ENCODE results near the gene YIPF1.
"Not testable (repeated sequence)": the region's sequence is repeated elsewhere in the genome, so short reads cannot be mapped to it uniquely, and the experiment has no call there.

Gene YIPF1

DNA sequence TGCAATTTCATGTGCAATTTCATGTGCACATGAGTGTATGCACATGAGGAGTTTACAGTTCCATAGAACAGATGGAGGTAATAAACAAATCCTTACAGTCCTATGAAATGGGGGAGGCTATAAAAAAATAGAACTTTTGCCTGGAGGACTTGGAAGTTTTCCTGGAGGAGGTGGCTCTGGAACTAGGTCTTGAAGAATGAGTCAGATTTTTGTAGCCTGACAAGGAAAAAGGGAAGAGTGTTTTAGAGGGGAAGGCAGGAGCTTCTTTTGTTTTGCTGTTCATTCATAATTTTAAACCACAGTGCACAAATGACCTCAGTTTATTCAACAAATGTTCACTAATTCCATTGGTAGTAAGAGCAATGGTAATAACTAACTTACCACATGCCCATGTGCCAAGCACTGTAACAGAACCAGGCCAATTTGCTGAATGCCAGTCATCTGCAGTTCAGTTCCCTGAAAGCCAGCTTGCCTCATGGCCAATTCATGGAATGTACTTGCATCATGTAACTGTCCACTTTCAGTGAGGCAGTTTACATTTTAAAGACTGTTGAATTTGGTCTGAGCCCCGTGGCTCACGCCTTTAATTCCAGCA is 7.1 kb upstream of the YIPF1 start:
- DNase-seq: no peak

DNA sequence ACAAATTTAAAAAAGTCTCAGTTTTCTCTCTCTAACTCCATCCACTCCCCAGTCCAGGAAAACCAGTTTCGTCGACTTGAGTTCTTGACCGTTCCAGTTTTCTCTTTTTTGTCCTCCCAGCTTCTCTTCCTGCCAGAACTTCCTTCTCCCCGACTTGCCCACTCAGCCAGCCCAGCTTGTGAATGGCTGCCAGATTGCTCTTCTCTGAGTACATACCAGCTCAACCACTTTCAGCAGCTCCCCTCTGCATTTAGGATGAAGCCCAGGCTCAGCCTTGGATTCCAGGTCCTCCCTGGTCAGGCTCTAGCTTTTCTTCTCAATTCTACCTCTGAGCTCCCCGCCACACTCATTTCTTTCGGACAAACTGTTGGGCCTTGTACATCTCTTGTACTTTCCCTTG is 5.8 kb upstream of the YIPF1 start:
- DNase-seq: no peak

DNA sequence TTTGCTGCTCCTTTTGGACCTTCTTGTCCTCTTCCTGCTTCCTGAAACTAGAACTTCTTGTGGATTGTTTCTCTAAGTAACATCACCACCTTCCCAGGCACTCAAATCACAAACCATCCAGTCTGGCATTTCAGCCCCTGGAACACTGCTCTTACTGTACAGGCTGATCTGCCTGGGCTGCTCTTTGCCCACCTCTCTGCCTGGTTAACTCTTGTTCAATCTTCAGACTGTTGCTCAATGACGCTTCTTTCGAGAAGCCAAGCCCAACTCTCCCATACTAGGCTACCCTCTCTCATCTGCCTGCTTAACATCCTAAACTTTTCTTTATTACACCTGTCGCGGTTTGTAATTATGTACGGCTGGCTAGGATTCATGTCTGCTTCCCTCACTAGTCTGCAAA is 5.0 kb upstream of the YIPF1 start:
- DNase-seq: no peak

DNA sequence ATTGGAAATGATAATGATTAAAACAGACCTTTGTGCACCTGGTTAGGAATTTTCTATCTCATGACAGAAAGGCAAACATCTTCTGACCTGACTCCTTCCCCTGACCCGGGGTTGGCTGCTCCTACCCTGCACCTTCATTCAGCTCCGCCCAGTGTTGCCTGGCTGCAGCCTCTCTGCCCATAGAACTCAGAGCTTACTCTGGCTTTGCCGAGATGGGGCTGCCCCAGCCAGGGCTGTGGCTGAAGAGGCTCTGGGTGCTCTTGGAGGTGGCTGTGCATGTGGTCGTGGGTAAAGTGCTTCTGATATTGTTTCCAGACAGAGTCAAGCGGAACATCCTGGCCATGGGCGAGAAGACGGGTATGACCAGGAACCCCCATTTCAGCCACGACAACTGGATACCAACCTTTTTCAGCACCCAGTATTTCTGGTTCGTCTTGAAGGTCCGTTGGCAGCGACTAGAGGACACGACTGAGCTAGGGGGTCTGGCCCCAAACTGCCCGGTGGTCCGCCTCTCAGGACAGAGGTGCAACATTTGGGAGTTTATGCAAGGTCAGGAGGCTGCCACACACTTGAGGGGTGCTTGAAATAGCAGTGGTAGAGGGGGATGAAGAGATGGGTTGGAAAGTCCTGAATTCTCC is 4.5 kb upstream of the YIPF1 start, which contains the start of gene DIO1:
Gene DIO1 (plus strand): TSS at position 189 of the 638 bp plus-strand sequence. CDS start 24 bp downstream, at position 213.
- no peak for DNase-seq

DNA sequence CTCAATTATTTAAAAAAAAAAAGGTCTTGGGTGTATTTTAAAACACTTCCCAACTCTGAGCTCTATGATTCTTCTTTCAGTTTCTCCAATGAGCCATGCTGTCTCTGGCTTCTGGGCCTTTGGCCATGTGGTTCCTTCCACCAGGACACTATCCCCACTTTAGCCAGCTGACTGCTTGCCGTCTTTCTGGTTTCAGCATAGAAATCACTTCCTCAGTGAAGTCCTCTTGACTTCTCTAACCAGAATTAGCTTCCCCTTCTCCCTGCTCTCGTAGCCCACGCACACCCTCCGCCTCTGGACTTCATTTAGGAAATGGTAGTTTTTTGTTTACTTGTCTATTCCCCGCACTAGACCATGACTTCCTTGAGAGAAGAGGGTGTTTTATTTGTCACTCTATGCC is 3.3 kb upstream of the YIPF1 start:
- no peak for DNase-seq

DNA sequence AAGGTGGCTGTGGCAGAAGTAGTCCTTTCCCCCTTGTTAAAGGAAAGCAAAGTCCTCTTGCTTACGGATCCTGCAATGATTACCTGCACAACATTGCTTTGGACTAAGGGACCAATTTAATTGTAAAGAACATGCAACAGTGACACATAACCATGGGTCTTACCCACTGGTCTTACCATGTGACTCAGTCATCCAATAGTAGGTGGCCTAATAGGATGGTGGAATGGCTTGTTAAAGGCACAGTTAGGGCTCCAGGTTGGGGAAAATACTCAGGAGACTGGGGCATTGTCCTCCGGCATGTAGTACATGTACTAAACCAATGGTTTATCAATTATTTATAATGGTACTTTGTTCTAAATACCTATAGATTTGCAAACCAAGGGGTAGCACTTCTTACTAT is 2.1 kb upstream of the YIPF1 start:
- DNase-seq: no peak

DNA sequence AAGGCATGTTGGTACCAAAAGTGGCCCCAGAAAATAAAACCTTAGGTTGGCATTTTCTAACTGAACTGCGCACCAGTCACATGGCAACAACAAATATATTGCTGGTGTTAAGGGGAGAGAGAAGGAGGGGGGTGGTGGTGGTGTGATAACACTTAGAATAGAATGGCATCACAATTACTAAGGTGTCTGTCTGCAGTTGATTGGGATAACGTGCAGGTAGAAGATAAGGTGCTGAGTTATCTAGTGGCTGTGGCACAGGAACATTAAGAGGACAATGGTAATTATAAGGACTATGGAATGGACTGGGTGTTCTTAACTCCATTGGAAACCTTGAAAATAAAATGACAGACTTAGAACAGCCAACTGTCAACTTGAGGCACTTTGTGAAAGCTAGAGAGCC is 1.4 kb upstream of the YIPF1 start:
- no peak for DNase-seq

DNA sequence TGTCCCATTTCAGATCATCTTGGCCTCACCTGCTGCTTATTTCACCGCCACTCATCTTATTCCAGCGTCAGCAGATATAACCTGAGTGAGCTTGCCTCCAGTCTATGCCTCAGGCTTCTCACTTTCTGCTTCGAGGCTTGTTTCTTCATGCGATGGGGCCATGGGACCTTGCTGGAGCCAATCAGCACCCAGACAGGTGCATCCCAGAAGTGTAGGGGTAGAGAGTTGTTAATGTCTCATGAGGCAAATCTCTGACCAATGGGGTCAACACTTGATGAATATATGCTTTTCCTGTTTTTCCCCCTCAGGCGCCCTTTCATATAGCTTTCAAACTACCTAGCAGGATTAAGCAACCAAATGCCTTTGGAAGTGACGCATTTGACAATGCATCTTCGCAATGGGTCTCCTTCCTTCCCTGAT is 935 bp upstream of the YIPF1 start:
- no peak for DNase-seq

DNA sequence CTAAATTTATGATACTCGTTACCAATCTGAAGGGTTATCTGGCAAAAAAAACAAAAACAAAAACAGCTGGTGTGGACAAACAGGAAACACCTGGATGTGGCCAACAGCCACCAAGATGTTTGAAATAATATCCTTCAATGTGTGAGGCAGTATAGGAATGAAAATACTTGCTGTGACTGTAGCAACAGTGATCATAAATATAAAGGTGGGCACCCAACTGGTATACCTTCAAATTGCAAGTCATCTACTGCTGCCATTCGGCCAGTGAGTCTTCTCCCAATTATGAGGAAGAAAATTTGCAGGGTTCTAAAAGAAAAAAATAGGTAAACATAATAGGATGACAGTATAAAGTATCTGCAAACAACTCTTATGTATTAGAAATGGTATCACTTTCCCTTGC is 916 bp downstream of the YIPF1 start:
- DNase-seq: no peak

DNA sequence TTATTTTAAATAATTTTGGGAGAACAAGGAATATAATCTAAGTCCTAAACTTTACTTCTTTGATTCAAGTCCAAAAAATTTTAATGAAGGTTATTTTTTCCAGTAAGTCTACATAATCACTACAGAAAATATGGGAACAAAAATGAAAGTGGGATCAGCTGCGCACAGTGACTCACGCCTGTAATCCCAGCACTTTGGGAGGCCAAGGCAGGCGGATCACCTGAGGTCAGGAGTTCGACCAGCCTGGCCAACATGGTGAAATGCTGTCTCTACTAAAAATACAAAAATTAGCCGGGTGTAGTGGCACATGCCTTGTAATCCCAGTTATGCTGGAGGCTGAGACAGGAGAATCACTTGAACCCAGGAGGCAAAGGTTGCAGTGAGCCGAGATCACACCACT is 6.0 kb downstream of the YIPF1 start:
- not testable (repeated sequence) for DNase-seq

DNA sequence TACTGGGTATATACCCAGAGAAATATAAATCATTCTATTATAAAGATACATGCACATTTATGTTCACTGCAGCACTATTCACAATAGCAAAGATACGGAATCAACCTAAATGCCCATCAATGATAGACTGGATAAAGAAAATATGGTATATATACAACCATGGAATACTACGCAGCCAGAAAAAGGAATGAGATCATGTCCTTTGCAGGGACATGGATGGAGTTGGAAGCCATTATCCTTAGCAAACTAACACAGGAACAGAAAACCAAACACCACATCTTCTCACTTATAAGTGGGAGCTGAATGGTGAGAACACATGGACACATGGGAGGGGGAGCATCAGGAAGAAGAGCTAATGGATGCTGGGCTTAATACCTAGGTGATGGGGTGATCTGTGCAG is 7.7 kb downstream of the YIPF1 start:
- DNase-seq: not testable (repeated sequence)

DNA sequence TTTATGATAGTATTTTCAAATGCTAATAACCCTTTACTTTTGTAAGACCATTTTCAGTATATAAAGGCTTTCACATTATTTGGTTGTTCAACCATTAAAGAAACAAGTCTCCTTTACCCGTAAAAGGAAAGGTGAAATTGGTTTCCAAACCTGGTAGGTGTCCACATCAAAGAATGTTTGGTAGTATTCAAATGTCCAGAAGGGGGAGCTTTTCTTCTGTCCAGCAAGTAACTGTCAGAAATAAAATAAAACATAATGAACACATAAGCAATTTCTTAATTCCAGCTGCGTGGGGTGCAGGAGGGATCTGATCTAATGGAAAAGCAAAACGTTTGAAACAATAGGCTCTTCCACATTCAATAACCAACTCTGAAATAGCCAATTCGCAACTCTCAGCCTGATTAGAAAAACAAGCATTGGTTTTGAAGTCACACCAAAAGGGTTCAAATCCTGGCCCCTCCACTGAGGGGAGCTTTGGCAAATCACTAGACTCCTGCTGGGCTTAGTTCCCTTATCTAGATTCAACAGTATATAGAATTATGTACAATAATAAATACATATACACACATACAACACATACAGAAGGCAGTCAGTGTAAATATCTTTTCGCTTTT is 11.0 kb downstream of the YIPF1 start:
- no peak for DNase-seq

DNA sequence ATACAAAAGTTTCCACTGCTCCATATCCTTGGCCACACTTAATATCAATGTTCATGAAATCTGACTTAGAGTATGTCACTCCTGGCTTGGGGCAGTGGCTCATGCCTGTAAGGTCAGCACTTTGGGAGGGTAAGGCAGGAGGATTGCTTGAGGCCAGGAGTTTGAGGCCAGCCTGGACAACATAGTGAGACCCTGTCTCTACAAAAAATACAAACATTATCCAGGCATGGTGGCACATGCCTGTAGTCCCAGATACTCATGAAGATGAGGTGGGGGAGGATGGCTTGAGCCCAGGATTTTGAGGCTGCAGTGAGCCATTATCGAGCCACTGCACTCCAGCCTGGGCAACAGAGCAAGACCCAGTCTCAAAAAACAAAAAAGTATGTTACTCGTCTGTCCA is 14.4 kb downstream of the YIPF1 start:
- not testable (repeated sequence) for DNase-seq

DNA sequence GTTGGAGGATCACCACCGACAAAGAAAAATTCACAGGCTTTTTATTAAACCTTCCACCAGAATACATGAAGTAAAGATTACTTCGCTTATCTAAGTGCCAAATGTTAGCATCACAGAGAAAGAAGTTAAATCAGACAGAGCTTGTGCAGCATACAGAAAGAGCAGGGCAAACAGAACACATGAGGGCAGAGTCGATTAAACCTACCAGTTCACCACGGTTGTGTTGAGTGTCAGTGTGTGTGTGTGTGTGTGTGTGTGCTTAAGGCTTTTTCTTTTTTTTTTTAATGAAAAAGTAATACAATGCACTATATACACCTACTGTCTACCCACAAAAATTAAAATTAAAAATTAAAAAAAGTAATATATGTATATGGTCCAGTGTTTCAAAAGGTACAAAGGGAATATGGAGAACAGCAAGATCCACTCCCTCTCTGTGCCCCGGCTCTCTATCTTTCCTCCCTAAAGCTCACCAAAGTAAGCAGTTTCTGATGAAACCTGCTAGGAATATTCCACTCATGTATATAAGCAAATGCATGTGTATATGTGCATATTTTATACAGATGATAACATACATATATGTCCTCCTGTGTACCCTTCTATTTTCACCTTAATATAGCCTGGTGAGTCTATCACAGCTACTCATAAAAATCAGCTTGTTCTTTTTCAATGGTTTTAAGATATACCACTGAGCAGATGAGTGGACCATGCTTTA is 17.7 kb downstream of the YIPF1 start:
- DNase-seq: no peak

DNA sequence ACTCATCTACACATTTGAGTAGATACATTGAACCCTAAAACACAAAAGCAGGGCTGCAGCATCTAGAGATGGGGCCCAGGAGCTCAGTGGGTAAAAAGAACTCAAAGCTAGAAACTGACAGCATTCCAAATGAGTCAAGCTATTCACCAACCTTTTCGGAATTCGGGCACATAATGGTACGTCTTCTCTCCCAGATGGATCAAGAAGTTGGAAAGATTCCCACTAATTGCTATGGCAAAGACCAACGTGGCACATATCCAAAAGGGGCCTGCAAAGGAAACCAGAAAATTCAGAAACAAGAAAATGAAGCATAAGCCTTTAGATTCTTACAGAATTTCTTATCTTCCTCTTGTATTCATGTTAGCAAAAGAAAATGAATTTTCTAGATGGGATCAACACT is 18.4 kb downstream of the YIPF1 start:
- no peak for DNase-seq

DNA sequence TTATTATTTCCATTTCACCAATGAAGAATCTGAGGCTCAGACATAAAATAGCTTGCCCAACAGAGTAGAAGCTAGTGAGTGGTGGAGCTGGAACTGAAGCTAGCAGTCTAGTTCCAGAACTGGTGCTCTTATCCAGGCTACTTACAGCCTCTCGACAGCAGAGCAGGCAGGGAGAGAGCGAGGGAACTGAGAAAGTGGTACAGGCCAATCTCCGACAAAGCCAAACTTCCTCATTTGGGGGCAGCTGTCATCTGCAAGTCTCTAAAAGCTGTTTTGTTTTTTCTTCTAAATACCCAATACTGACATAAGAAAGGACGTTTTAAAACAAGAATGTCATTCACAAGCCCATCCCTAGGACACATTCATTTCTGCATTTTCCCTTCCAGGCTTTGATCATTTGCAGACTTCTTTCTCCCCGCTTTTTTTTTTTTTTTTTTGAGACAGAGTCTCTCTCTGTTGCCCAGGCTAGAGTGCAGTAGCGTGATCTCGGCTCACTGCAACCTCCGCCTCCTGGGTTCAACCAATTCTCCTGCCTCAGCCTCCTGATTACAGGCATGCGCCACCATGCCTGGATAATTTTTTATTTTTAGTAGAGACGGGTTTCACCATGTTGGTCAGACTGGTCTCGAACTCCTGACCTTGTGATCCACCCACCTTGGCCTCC is 20.0 kb downstream of the YIPF1 start:
- no peak for DNase-seq

DNA sequence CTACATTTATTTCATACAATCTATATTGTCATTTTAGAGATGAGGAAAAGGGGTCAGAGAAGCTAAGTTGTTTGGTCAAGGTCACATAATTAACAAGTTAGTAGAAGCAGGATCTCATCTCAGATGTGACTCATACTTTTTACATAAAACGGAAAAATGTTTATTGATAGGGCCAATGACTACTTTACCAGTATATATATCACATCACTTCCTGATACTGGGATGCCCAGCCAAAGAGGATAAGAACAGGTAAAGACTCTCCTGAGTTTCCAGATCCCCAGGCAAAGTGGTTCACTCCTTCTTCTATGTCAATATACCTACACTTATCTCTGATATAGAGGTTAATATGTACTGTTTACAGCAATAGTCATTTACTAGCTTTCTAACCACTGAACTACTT is 21.0 kb downstream of the YIPF1 start:
- DNase-seq: no peak

DNA sequence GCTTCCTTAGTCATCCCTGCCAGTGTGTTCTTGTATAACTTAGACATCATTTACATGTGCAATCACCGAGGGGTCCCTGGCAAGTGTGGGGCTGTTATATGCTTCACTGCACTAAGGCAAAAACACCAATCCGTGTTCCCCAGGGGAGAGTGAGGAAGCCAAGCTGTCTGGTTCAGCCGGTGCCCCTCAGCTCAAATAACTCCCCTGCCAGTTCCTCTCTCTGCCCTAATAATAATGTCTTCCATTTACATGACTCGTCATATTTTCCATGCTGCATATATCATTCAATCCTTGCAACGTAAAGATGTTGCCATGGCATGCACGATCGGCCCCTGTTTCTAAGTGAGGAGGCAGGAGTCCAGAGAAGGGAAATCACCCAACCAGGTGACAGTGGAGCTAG is 27.1 kb downstream of the YIPF1 start:
- no peak for DNase-seq

DNA sequence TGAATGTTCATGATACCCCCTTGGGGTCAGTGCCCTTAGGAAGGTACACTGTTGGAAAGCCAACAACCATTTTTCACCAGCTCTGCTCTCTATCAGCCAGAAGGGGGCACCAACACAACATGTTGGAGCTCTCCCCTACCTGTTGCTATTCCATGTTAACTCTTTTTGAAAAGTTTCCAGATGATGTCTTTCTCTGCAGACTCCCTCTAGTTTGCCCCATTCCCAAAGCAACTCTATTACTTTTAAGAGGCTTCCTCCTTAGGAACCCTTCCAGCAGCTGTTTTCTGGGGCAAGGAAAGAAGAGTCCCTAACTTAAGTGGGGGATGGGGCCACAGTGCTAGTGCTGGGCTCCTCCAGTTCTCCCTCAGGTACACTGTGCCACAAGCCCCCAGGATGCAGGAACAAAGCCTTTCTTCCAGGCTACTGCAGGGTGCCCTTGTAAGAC is 28.6 kb downstream of the YIPF1 start:
- peak; percentile 16 for DNase-seq

DNA sequence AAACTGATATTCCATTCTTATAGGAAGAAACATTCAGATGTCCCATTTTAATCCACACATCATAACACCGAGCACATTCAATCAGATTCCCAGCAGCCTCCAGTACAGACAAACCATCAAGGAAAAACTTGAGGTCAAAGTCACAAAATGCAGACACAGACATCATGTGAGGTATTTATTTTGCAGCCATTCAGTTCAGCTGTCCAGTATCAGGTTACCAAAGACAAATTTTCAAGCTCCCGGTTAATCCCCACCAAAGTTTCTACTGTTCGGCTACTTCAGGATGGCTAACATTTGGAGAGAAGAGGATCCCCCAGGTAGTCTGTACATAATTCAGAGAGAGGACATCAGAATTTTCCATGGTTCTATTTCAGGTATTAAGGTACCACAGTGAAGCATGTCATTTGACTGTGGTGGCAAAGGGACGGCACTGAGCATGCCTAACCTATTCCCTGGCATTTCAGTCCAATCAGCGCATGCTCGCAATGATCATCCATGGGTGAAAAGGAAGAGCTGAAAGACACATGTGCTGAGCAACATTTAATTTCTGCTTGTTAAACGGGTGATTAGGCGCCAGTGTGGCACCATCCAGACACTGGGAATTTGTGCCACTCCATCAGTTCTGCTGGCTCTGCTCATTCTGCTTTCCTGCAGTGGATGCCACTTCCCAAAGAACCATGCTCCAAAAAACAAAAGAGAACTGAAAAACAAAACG is 37.9 kb downstream of the YIPF1 start:
- peak; percentile 13 for DNase-seq

DNA sequence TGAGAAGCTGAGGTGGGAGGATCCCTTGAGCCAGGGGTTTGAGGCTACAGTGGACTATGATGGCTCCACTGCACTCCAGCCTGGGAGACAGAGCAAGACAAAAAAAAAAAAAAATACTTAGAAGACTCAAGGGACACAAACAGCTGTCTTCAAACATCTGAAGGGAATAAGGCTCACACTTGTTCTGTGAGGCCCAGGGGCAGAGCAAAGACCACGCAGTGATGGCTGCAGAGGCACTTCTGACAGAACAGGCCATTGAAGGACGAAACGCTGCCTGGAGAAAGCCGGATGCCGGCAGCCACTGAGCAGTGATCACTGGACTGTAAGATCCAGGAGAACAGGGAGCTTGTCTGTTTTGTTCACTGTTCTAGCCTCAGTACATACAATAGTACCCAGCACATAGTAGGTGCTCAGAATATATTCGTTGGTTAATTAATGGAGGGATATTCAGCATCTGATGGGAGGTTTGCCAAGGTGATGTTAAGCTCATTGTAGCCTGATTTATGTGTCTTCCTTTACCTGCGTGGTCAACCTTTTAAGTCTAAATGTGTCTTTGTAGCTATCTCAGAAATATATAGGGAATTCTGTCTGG is 39.4 kb downstream of the YIPF1 start:
- no peak for DNase-seq

DNA sequence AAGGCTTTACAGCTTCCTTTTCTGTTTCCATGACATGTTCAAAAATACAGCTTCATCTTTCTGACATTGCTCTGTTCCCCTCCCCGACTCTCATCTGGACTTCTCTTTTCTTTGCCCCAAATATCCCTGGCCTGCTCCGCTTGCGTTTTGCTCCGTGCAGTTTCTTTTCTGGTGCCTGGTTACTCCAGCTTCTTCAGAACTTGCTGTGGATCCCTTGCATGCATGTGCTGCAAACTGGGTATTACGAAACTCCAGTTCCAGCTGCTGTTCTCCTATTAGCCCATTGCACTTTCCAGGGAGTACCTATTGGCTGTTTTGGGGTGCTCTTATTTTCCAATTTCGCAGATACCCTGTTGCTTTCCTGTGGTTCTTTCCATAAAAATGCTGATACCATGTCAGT is 41.6 kb downstream of the YIPF1 start:
- DNase-seq: no peak
